GM18508 (cell line): ENCODE results near the gene NCOA7.
"Not testable (repeated sequence)": the region's sequence is repeated elsewhere in the genome, so short reads cannot be mapped to it uniquely, and the experiment has no call there.

Experiments
- ATAC-seq: cut with Tn5 transposase; IDR thresholded peaks from one replicate; pipeline ENCODE4 v1.9.1; 2021; ENCODE audit warnings: moderate number of reproducible peaks; ENCODE audit not compliant: insufficient read depth, unreplicated experiment

Gene NCOA7

GRCh38 chr6:125957845-125958244 is 167.1 kb downstream of the NCOA7 start:
- no peak for ATAC-seq

- no peak for ATAC-seq
Observed at GRCh38 chr6:125959041-125959440, 168.3 kb downstream of the NCOA7 start.

- no peak for ATAC-seq
Observed at GRCh38 chr6:125961117-125961516, 170.4 kb downstream of the NCOA7 start.

- no peak for ATAC-seq
Observed at GRCh38 chr6:125962900-125963497, 172.2 kb downstream of the NCOA7 start.

GRCh38 chr6:125963817-125964216 is 173.1 kb downstream of the NCOA7 start:
- ATAC-seq = no peak

- no peak for ATAC-seq
Observed at GRCh38 chr6:125966569-125966968, 175.8 kb downstream of the NCOA7 start.

GRCh38 chr6:125968493-125968892 is 177.7 kb downstream of the NCOA7 start:
- no peak for ATAC-seq

- ATAC-seq = no peak
Observed at GRCh38 chr6:125970760-125971159, 180.0 kb downstream of the NCOA7 start.

GRCh38 chr6:125972478-125972877 is 181.7 kb downstream of the NCOA7 start:
- not testable (repeated sequence) for ATAC-seq

- peak; percentile 66 for ATAC-seq
Observed at GRCh38 chr6:125974214-125974866, 183.6 kb downstream of the NCOA7 start.

GRCh38 chr6:125979101-125979500 is 188.3 kb downstream of the NCOA7 start:
- no peak for ATAC-seq
